GM23248 (cell line): ENCODE measurements around the gene KCTD13.

Experiments used
- EZH2 ChIP-seq: fragments of 200-600 bp; sonication (generic); IDR thresholded peaks from 2 replicates; pipeline ENCODE4 v1.6.1; 2018; ENCODE audit warnings: antibody characterized with exemption, mild to moderate bottlenecking; ENCODE audit not compliant: insufficient read depth, poor library complexity, severe bottlenecking
- EZH2phosphoT487 ChIP-seq: fragments of 200-600 bp; sonication (generic); IDR thresholded peaks from 2 replicates; pipeline ENCODE4 v1.6.1; 2018; ENCODE audit warnings: antibody characterized with exemption, moderate library complexity, mild to moderate bottlenecking, low read depth; ENCODE audit not compliant: insufficient read depth

- no peak for TF ChIP-seq EZH2phosphoT487
- TF ChIP-seq EZH2 = no peak
Measured at GRCh38 chr16:29958756-29959155, 32.7 kb upstream of the KCTD13 start.
